Chondrocyte (in vitro differentiated cells): ENCODE measurements around the gene TMEM266. TPM values are rescaled to one million over a fixed set of nuclear protein-coding genes. Genes with fewer than 3 reads are reported as not detected.

Experiments used
- DNase-seq: peaks from one replicate; pipeline ENCODE4 v3.0.0; 2021; ENCODE audit warnings: mixed read lengths, low spot score
- H3K27ac Mint-ChIP-seq: one replicate; pipeline ENCODE4 v1.8.0; 2021; ENCODE audit warnings: mild to moderate bottlenecking, moderate library complexity, mixed read lengths; ENCODE audit not compliant: unreplicated experiment
- H3K27me3 Mint-ChIP-seq: 2 replicates; pipeline ENCODE4 v1.8.0; 2021; ENCODE audit warnings: low read depth, mixed read lengths
- H3K36me3 Mint-ChIP-seq: 2 replicates; pipeline ENCODE4 v1.8.0; 2021; ENCODE audit warnings: low read depth, mixed read lengths
- H3K4me1 Mint-ChIP-seq: 2 replicates; pipeline ENCODE4 v1.8.0; 2021; ENCODE audit warnings: low read depth, mild to moderate bottlenecking, mixed read lengths
- H3K4me3 Mint-ChIP-seq: one replicate; pipeline ENCODE4 v1.8.0; 2021; ENCODE audit warnings: mild to moderate bottlenecking, moderate library complexity, mixed read lengths; ENCODE audit not compliant: unreplicated experiment
- H3K9me3 Mint-ChIP-seq: 2 replicates; pipeline ENCODE4 v1.8.0; 2021; ENCODE audit warnings: low read depth, mixed read lengths
- total RNA-seq: library from RNA; stranded (reverse); gene quantifications from 3 replicates; pipeline ENCODE4 v1.2.1, GENCODE V29; 2021
- TF ChIP-seq, protein P1 (sequence below): fragments of 200-600 bp; sonication (generic); IDR thresholded peaks from 2 replicates; pipeline ENCODE4 v1.5.0; 2021; ENCODE audit warnings: antibody characterized with exemption, mild to moderate bottlenecking, moderate library complexity

TMEM266 gene
- total RNA-seq, 1 donor from 2014 or later: 0.20 TPM

DNA sequence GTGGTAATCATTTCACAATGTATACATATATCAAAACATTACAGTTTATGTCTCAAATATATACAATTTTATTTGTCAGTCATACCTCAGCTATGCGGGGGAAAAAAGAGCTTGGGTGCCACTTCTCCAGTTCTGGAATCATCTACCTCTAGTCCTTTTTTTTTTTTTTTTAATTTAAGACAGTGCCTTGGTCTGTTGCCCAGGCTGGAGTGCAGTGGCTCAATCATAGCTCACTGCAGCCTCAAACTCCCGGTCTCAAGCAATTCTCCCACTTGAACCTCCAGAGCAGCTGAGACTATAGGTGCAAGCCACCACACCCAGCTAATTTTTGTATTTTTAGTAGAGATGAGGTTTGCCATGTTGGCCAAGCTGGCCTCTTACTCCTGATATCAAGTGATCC, 67.4 kb downstream of the TMEM266 start:
- no peak overlapping the region for H3K4me3 Mint-ChIP-seq
- H3K4me1 Mint-ChIP-seq: no peaks in the 10 kb centered on the region
- H3K36me3 Mint-ChIP-seq: no peaks in the 10 kb centered on the region
- TF ChIP-seq, protein P1, sequence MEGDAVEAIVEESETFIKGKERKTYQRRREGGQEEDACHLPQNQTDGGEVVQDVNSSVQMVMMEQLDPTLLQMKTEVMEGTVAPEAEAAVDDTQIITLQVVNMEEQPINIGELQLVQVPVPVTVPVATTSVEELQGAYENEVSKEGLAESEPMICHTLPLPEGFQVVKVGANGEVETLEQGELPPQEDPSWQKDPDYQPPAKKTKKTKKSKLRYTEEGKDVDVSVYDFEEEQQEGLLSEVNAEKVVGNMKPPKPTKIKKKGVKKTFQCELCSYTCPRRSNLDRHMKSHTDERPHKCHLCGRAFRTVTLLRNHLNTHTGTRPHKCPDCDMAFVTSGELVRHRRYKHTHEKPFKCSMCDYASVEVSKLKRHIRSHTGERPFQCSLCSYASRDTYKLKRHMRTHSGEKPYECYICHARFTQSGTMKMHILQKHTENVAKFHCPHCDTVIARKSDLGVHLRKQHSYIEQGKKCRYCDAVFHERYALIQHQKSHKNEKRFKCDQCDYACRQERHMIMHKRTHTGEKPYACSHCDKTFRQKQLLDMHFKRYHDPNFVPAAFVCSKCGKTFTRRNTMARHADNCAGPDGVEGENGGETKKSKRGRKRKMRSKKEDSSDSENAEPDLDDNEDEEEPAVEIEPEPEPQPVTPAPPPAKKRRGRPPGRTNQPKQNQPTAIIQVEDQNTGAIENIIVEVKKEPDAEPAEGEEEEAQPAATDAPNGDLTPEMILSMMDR: no peak
- peaks cover 22% of the 10 kb centered on the region for H3K27me3 Mint-ChIP-seq
- no peak overlapping the region for H3K27ac Mint-ChIP-seq
- no peak for DNase-seq
- H3K9me3 Mint-ChIP-seq: peaks cover 4% of the 10 kb centered on the region

DNA sequence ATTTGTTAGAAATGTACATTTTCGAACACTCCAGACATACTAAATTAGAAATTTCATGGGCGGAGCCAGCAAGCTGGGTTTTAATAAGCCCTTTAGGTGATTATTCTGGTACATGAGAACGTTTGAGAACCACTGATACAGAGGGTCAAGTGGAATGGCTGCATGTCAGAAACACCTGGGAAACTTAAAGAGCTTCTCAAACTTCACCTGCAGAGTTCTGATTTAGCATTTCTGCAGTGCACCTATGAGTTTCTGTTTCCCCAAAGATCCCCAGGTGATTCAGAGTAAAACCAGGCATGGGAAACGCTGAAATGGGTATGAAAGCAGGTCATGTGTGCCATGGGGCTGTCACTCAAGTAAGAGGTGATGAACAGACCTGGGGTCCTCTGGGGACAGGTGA, 68.1 kb downstream of the TMEM266 start:
- TF ChIP-seq, protein P1: no peak
- Mint-ChIP-seq H3K4me1 (no peaks in the 10 kb centered on the region), H3K27me3 (peaks cover 22% of the 10 kb centered on the region), H3K4me3 (no peak overlapping the region), H3K9me3 (peaks cover 4% of the 10 kb centered on the region), H3K36me3 (no peaks in the 10 kb centered on the region), H3K27ac (no peak overlapping the region)
- DNase-seq: no peak

DNA sequence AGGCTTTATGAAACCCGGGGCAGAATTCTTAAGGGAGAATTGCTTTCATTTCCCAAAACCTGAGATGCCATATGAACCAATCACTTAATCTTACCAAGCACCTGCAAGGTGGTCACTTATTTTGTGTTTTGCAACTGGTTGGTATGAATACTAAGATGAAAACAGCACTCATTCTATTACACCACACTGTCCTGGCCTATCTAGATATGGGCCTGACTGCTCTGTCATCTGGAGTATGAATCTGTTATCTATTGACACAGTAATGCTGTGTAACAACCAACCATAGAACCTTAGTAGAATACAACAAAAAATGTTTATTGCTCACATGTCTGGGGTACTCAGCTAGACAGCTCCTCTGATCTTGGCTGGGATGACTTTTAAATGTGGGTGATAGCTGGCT, 74.8 kb downstream of the TMEM266 start:
- no peak for DNase-seq
- peaks cover 2% of the 10 kb centered on the region for H3K9me3 Mint-ChIP-seq
- no peak overlapping the region for H3K27ac Mint-ChIP-seq

DNA sequence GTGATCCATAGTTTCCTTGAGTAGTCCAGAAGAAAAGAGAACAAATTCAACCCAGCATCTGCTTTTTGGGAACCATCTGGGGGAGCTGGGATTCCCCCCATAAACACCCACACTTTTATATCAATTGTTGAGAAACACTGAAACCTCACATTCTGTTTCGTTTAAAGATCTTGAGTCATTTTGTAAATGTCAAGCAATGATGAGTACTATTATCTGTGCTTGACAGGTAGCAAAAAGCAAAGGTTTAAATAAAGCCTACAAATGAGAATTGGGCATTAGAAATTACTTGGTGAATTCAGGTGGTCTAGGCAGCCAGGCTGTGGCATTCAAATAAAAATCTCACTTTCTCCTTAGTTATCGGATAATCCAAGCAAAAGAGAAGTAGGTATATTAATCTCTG, 75.7 kb downstream of the TMEM266 start:
- Mint-ChIP-seq H3K36me3 (no peaks in the 10 kb centered on the region), H3K9me3 (peaks cover 2% of the 10 kb centered on the region), H3K4me3 (no peak overlapping the region), H3K27me3 (peaks cover 17% of the 10 kb centered on the region), H3K4me1 (no peaks in the 10 kb centered on the region), H3K27ac (no peak overlapping the region)
- no peak for DNase-seq
- TF ChIP-seq, protein P1: no peak

More for the DNA sequence above, 74.8 kb downstream of the TMEM266 start:
- TF ChIP-seq, protein P1: no peak
- Mint-ChIP-seq H3K36me3 (no peaks in the 10 kb centered on the region), H3K4me3 (no peak overlapping the region), H3K4me1 (no peaks in the 10 kb centered on the region), H3K27me3 (peaks cover 22% of the 10 kb centered on the region)

DNA sequence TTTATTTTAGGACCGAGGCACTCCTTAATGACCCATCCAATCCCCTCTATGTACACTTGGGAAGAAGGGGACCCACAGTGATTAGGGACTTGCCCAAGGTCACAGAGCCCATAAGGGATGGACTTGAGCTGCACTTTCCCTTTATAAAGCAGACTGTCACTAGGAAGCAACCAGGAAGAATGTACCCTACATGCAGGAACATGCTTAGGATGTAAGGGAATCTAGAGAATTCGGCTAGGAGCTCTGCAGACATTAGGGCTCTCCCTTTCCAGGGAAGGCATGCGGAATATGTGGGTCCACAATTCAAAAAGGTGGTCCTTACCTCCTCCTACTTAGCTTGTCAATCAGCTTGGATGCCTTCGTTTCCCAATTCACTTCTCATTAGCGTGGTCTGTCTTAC, 78.7 kb downstream of the TMEM266 start:
- H3K4me1 Mint-ChIP-seq: no peaks in the 10 kb centered on the region
- peaks cover 3% of the 10 kb centered on the region for H3K36me3 Mint-ChIP-seq
- H3K27ac Mint-ChIP-seq: no peak overlapping the region
- TF ChIP-seq, protein P1: no peak
- H3K27me3 Mint-ChIP-seq: peaks cover 22% of the 10 kb centered on the region
- DNase-seq: no peak
- H3K4me3 Mint-ChIP-seq: no peak overlapping the region
- peaks cover 2% of the 10 kb centered on the region for H3K9me3 Mint-ChIP-seq
